DND-41 (cell line): Measurements from ENCODE around the gene RGS3.

Experiments used
- EZH2 ChIP-seq: IDR thresholded peaks from 3 replicates; pipeline ENCODE4 v1.6.1; 2012; ENCODE audit warnings: borderline replicate concordance, low read depth, mild to moderate bottlenecking, moderate library complexity, low read length, inconsistent platforms; ENCODE audit not compliant: severe bottlenecking
- TF ChIP-seq, protein P1 (sequence below): IDR thresholded peaks from 2 replicates; pipeline ENCODE4 v1.5.1; 2012; ENCODE audit warnings: borderline replicate concordance, low read length, moderate library complexity, mild to moderate bottlenecking; ENCODE audit not compliant: poor library complexity, severe bottlenecking; ENCODE audit errors: extremely low read depth

DNA sequence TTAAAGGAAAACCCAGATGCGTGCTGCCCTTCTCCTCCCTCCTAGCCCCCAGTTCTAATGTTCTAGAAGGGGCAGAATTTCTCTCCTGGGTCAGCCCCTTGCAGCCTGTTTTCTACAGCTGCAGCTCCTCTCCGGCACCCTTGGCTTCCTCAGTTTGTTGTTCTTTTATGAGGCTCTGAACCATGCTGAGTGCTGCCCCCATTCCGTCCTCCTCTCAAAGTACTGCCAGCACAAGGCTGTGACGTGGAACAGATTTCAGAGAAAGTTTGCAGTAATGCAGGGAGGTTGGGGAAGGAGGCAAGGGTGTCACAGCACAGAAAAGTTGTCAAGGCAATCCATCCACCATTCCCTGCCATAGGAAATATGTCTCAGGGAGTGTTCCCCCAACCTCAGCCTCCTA lies 63.3 kb downstream of the RGS3 start:
- TF ChIP-seq, protein P1, sequence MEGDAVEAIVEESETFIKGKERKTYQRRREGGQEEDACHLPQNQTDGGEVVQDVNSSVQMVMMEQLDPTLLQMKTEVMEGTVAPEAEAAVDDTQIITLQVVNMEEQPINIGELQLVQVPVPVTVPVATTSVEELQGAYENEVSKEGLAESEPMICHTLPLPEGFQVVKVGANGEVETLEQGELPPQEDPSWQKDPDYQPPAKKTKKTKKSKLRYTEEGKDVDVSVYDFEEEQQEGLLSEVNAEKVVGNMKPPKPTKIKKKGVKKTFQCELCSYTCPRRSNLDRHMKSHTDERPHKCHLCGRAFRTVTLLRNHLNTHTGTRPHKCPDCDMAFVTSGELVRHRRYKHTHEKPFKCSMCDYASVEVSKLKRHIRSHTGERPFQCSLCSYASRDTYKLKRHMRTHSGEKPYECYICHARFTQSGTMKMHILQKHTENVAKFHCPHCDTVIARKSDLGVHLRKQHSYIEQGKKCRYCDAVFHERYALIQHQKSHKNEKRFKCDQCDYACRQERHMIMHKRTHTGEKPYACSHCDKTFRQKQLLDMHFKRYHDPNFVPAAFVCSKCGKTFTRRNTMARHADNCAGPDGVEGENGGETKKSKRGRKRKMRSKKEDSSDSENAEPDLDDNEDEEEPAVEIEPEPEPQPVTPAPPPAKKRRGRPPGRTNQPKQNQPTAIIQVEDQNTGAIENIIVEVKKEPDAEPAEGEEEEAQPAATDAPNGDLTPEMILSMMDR, result no peak
- TF ChIP-seq EZH2, result no peak
